IMR-90 (cell line): ENCODE measurements around the gene ARHGAP24. TPM values are rescaled to one million over a fixed set of nuclear protein-coding genes. Genes with fewer than 3 reads are reported as not detected.

Source experiments
- ATAC-seq: fragments of 200-7000 bp; cut with Tn5 transposase; 2 replicates; pipeline ENCODE4 v1.9.1; 2020; ENCODE audit warnings: low read depth, mild to moderate bottlenecking, moderate library complexity
- BruUV-seq: library from RNA; stranded (reverse); fragments of 400-500 nt; replicated peaks from 2 replicates; lab custom pipeline; 2021; lab: Mats Ljungman, UMichigan
- CTCF ChIA-PET: fragments of 300-600 bp; formaldehyde crosslinking; extraction: SDS; loops from one replicate; lab custom pipeline; 2021; ENCODE audit warnings: antibody characterized with exemption; lab: Yijun Ruan, JAX
- POLR2A ChIA-PET: fragments of 300-600 bp; sonication (Branson Sonifier 250); formaldehyde crosslinking; loops from one replicate; lab custom pipeline; 2022; ENCODE audit warnings: antibody characterized with exemption; ENCODE audit not compliant: unreplicated experiment; lab: Charles Lee
- DNase-seq: peaks from one replicate; pipeline ENCODE4 v3.0.0; 2013
- H2AFZ ChIP-seq: replicated peaks from 2 replicates; pipeline ENCODE3; 2013; ENCODE audit warnings: low read length, mild to moderate bottlenecking; ENCODE audit not compliant: poor library complexity
- H2AK5ac ChIP-seq: 2 replicates; pipeline ENCODE4 v1.6.1; 2013; ENCODE audit warnings: low read depth, low read length, inconsistent platforms
- H2AK9ac ChIP-seq: replicated peaks from 2 replicates; pipeline ENCODE3; 2013; ENCODE audit warnings: mild to moderate bottlenecking, low read depth, low read length, moderate library complexity; ENCODE audit not compliant: poor library complexity
- H2BK120ac ChIP-seq: 2 replicates; pipeline ENCODE4 v1.6.1; 2013; ENCODE audit warnings: low read depth, low read length, inconsistent platforms
- H2BK15ac ChIP-seq: 3 replicates; pipeline ENCODE4 v1.6.1; 2013; ENCODE audit warnings: low read depth, low read length, inconsistent platforms
- H2BK20ac ChIP-seq: 2 replicates; pipeline ENCODE4 v1.6.1; 2013; ENCODE audit warnings: low read depth, mild to moderate bottlenecking, inconsistent platforms, low read length, moderate library complexity
- H2BK5ac ChIP-seq: 2 replicates; pipeline ENCODE4 v1.6.1; 2013; ENCODE audit warnings: mild to moderate bottlenecking, low read depth, low read length, inconsistent platforms; ENCODE audit not compliant: poor library complexity, severe bottlenecking
- H3K14ac ChIP-seq: replicated peaks from 2 replicates; pipeline ENCODE4 v1.6.1; 2013; ENCODE audit warnings: low read depth, low read length, inconsistent platforms
- H3K18ac ChIP-seq: 2 replicates; pipeline ENCODE4 v1.6.1; 2013; ENCODE audit warnings: low read depth, low read length, control low read depth
- H3K23ac ChIP-seq: 2 replicates; pipeline ENCODE4 v1.6.1; 2013; ENCODE audit warnings: low read depth, low read length, inconsistent platforms
- H3K27ac ChIP-seq: 2 replicates; pipeline ENCODE4 v1.5.1; 2013; ENCODE audit warnings: mild to moderate bottlenecking, control low read depth, low read length; ENCODE audit not compliant: insufficient read depth
- H3K27me3 ChIP-seq: 2 replicates; pipeline ENCODE4 v1.6.1; 2013; ENCODE audit warnings: low read length; ENCODE audit not compliant: control insufficient read depth, insufficient read depth
- H3K36me3 ChIP-seq: 2 replicates; pipeline ENCODE4 v1.6.1; 2013; ENCODE audit warnings: low read length, mixed read lengths; ENCODE audit not compliant: control insufficient read depth, insufficient read depth
- H3K4ac ChIP-seq: 2 replicates; pipeline ENCODE4 v1.6.1; 2013; ENCODE audit warnings: low read depth, low read length, inconsistent platforms
- H3K4me1 ChIP-seq: 2 replicates; pipeline ENCODE4 v1.6.1; 2013; ENCODE audit warnings: low read length, mixed read lengths; ENCODE audit not compliant: control insufficient read depth, insufficient read depth
- H3K4me2 ChIP-seq: 2 replicates; pipeline ENCODE4 v1.6.1; 2013; ENCODE audit warnings: low read depth, mild to moderate bottlenecking, control low read depth, low read length, moderate library complexity
- H3K4me3 ChIP-seq: 2 replicates; pipeline ENCODE4 v1.5.1; 2013; ENCODE audit warnings: low read depth, mild to moderate bottlenecking, control low read depth, low read length, moderate library complexity; ENCODE audit not compliant: insufficient read depth
- H3K56ac ChIP-seq: 2 replicates; pipeline ENCODE4 v1.6.1; 2013; ENCODE audit warnings: low read length, inconsistent platforms; ENCODE audit not compliant: insufficient read depth; ENCODE audit errors: extremely low read depth
- H3K79me1 ChIP-seq, 2 experiments: 2 replicates each; pipeline ENCODE4 v1.6.1; 2013; ENCODE audit warnings: low read length in 2 of 2, inconsistent platforms in 1 of 2, low read depth in 1 of 2
- H3K9ac ChIP-seq: 2 replicates; pipeline ENCODE4 v1.6.1; 2013; ENCODE audit warnings: low read depth, low read length, control low read depth
- H3K9me1 ChIP-seq: 2 replicates; pipeline ENCODE4 v1.6.1; 2013; ENCODE audit warnings: low read length, inconsistent platforms; ENCODE audit not compliant: insufficient read depth
- H3K9me3 ChIP-seq: 2 replicates; pipeline ENCODE4 v1.6.1; 2013; ENCODE audit warnings: low read length; ENCODE audit not compliant: control insufficient read depth, insufficient read depth
- H4K20me1 ChIP-seq: 2 replicates; pipeline ENCODE4 v1.6.1; 2013; ENCODE audit warnings: low read length, inconsistent platforms; ENCODE audit not compliant: insufficient read depth
- H4K5ac ChIP-seq: 2 replicates; pipeline ENCODE4 v1.6.1; 2013; ENCODE audit warnings: mild to moderate bottlenecking, low read depth, low read length, control low read depth
- H4K8ac ChIP-seq, 2 experiments: 2 replicates each; pipeline ENCODE4 v1.6.1; 2013; ENCODE audit warnings: low read depth in 2 of 2, low read length in 2 of 2, control low read depth in 1 of 2, inconsistent platforms in 1 of 2
- H4K91ac ChIP-seq: 2 replicates; pipeline ENCODE4 v1.6.1; 2013; ENCODE audit warnings: low read depth, low read length, inconsistent platforms; ENCODE audit not compliant: insufficient read depth
- BHLHE40 ChIP-seq: fragments of 150-350 bp; IDR thresholded peaks from 2 replicates; pipeline ENCODE4 v1.6.1; 2016; ENCODE audit warnings: mild to moderate bottlenecking, low read depth, low read length
- CHD1 ChIP-seq: IDR thresholded peaks from 2 replicates; pipeline ENCODE4 v1.6.1; 2012; ENCODE audit warnings: low read depth, low read length, improper control_type of control experiment
- CTCF ChIP-seq: conservative IDR thresholded peaks from 2 replicates; pipeline ENCODE4 v1.5.1; 2012; ENCODE audit warnings: mild to moderate bottlenecking, low read depth, low read length, improper control_type of control experiment
- RFX5 ChIP-seq: IDR thresholded peaks from 2 replicates; pipeline ENCODE4 v1.8.0; 2012; ENCODE audit warnings: low read depth, mild to moderate bottlenecking, low read length, moderate library complexity
- USF2 ChIP-seq: fragments of 150-350 bp; IDR thresholded peaks from 2 replicates; pipeline ENCODE4 v1.6.1; 2017; ENCODE audit warnings: mild to moderate bottlenecking, antibody characterized with exemption, low read length, low read depth
- WGBS, 2 experiments: methylation state at CpG; one replicate each; pipeline versions ENCODE4 v1.1.5 to v1.1.7; 2013; ENCODE audit warnings: missing lambda C conversion rate in 2 of 2; ENCODE audit not compliant: insufficient read length in 1 of 2; ENCODE audit errors: extremely low coverage in 2 of 2; 5-methylcytosine and 5-hydroxymethylcytosine counted together
- dilution Hi-C: fragments of 300-500 bp; cut with HindIII; formaldehyde crosslinking; loops from one replicate; pipeline ENCODE4 v1.14.3; 2018; ENCODE audit warnings: low sequenced_read_pairs; ENCODE audit not compliant: unreplicated experiment
- in situ Hi-C: fragments of 300-500 bp; cut with MboI; formaldehyde crosslinking; loops from 3 replicates; pipeline ENCODE4 v1.14.3; 2019; ENCODE audit warnings: low sequenced_read_pairs, inconsistent platforms, mixed read lengths
- intact Hi-C: fragments of 100-400 bp; cut with micrococcal nuclease; formaldehyde crosslinking; loops from 2 replicates; pipeline ENCODE4 v1.10.0; 2022
- polyA plus RNA-seq, 3 experiments: library from polyadenylated mRNA; depleted of rRNA; stranded (reverse); fragments of >200 nt; gene quantifications; 2 replicates each; pipeline ENCODE4 v1.2.3, GENCODE V29; 2012; ENCODE audit warnings: low replicate concordance in 1 of 3
- total RNA-seq: library from RNA; depleted of rRNA; stranded (reverse); fragments of >200 nt; gene quantifications from 2 replicates; pipeline ENCODE4 v1.2.3, GENCODE V29; 2012
- TF ChIP-seq, protein P1 (sequence below): fragments of 150-350 bp; IDR thresholded peaks from 2 replicates; pipeline ENCODE4 v1.6.1; 2016; ENCODE audit warnings: low read depth, mild to moderate bottlenecking, low read length, moderate library complexity, borderline replicate concordance

The ARHGAP24 gene
- total and polyA plus RNA-seq, 2 of the 4 experiments (the other 2 are of a cell fraction): 11.9 to 24.0 TPM

GRCh38 chr4:85919200-85919887 lies 444.4 kb downstream of the ARHGAP24 start:
- no peak overlapping the region for H4K91ac ChIP-seq
- no peaks in the 10 kb centered on the region for H3K9me3 ChIP-seq
- H3K18ac ChIP-seq: no peak overlapping the region
- no peak overlapping the region for H2BK15ac ChIP-seq
- H3K79me1 ChIP-seq: peaks cover 0 to 9% of the 10 kb centered on the region in 2 experiments; a peak in 2 of 4 replicates
- dilution Hi-C loops (no loop called here), in situ Hi-C loops (no loop called here), intact Hi-C loops (no loop called here)
- CTCF ChIA-PET: no interaction called here
- H3K4me1 ChIP-seq: no peaks in the 10 kb centered on the region
- H3K4ac ChIP-seq: no peak overlapping the region
- no peak overlapping the region for H3K9ac ChIP-seq
- H4K20me1 ChIP-seq: no peaks in the 10 kb centered on the region
- H3K9me1 ChIP-seq: no peaks in the 10 kb centered on the region
- no peak overlapping the region for H2BK120ac ChIP-seq
- no peaks in the 10 kb centered on the region for H3K36me3 ChIP-seq
- H4K8ac ChIP-seq: no peak overlapping the region
- no TSS peak for BruUV-seq
- POLR2A ChIA-PET: no interaction called here
- H3K56ac ChIP-seq: no peak overlapping the region
- DNase-seq (no peak), ATAC-seq (no peak)
- no peak overlapping the region for H3K27ac ChIP-seq
- H2AFZ ChIP-seq: no peak overlapping the region
- no peak overlapping the region for H2BK20ac ChIP-seq
- H2AK9ac ChIP-seq: no peak overlapping the region
- no peak overlapping the region for H3K14ac ChIP-seq
- no peaks in the 10 kb centered on the region for H3K27me3 ChIP-seq
- no peak overlapping the region for H2BK5ac ChIP-seq
- H4K5ac ChIP-seq: no peak overlapping the region
- no peak overlapping the region for H3K23ac ChIP-seq
- no peak for TF ChIP-seq BHLHE40
- TF ChIP-seq CHD1: no peak
- TF ChIP-seq RFX5: no peak
- no peak for TF ChIP-seq CTCF
- TF ChIP-seq USF2: no peak
- TF ChIP-seq, protein P1, sequence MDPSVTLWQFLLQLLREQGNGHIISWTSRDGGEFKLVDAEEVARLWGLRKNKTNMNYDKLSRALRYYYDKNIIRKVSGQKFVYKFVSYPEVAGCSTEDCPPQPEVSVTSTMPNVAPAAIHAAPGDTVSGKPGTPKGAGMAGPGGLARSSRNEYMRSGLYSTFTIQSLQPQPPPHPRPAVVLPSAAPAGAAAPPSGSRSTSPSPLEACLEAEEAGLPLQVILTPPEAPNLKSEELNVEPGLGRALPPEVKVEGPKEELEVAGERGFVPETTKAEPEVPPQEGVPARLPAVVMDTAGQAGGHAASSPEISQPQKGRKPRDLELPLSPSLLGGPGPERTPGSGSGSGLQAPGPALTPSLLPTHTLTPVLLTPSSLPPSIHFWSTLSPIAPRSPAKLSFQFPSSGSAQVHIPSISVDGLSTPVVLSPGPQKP: no peak
- no peak overlapping the region for H3K4me3 ChIP-seq
- WGBS, 2 experiments: no CpG with 5 or more reads among the region's 6 CpGs
- H2AK5ac ChIP-seq: no peak overlapping the region
- H3K4me2 ChIP-seq: no peak overlapping the region
